Measurements from ENCODE around the gene DAND5.

Gene DAND5

GRCh38 chr19:12982648-12983047, 13.3 kb downstream of the DAND5 start:
- Histone ChIP-seq H3K9me3 (ENCODE audit: insufficient read depth, low read depth, low read length) (no peaks in the 10 kb centered on the region), H3K4me3 (ENCODE audit: low read length, poor library complexity, severe bottlenecking) (no peak overlapping the region), H2AFZ (ENCODE audit: low read length) (no peak overlapping the region), H3K79me2 (ENCODE audit: insufficient read depth, low read length) (no peaks in the 10 kb centered on the region), H3K4me1 (ENCODE audit: insufficient read depth, low read length, poor library complexity, severe bottlenecking) (no peaks in the 10 kb centered on the region), H3K4me2 (ENCODE audit: low read depth, low read length, poor library complexity, severe bottlenecking) (no peak overlapping the region), H3K9me2 (replicated peaks; ENCODE audit: low read depth, low read length) (no peaks in the 10 kb centered on the region), H4K20me1 (ENCODE audit: insufficient read depth, low read length, poor library complexity, severe bottlenecking) (no peaks in the 10 kb centered on the region), H3F3A (ENCODE audit: low read depth) (no peaks in the 10 kb centered on the region), H3K27me3 (ENCODE audit: insufficient read depth, low read length, poor library complexity, severe bottlenecking) (no peaks in the 10 kb centered on the region), H3K36me3 (ENCODE audit: insufficient read depth, low read length) (no peaks in the 10 kb centered on the region), H3K9ac (ENCODE audit: low read depth, low read length, poor library complexity, severe bottlenecking) (no peak overlapping the region)
- TF ChIP-seq CTCF (conservative IDR thresholded peaks at IDR 0.05; ENCODE audit: low read length) (no peak), EZH2phosphoT487 (IDR thresholded peaks at IDR 0.05; ENCODE audit: borderline replicate concordance) (no peak)

GRCh38 chr19:12983091-12983490, 13.7 kb downstream of the DAND5 start:
- Histone ChIP-seq H3K9me3 (ENCODE audit: insufficient read depth, low read depth, low read length) (no peaks in the 10 kb centered on the region), H3K36me3 (ENCODE audit: insufficient read depth, low read length) (no peaks in the 10 kb centered on the region), H3K27me3 (ENCODE audit: insufficient read depth, low read length, poor library complexity, severe bottlenecking) (no peaks in the 10 kb centered on the region), H3K4me3 (ENCODE audit: low read length, poor library complexity, severe bottlenecking) (peak overlapping the region; percentile 69), H3K4me1 (ENCODE audit: insufficient read depth, low read length, poor library complexity, severe bottlenecking) (no peaks in the 10 kb centered on the region), H4K20me1 (ENCODE audit: insufficient read depth, low read length, poor library complexity, severe bottlenecking) (no peaks in the 10 kb centered on the region), H3K9ac (ENCODE audit: low read depth, low read length, poor library complexity, severe bottlenecking) (no peak overlapping the region), H3K4me2 (ENCODE audit: low read depth, low read length, poor library complexity, severe bottlenecking) (peak overlapping the region; percentile 71), H3K79me2 (ENCODE audit: insufficient read depth, low read length) (no peaks in the 10 kb centered on the region), H2AFZ (ENCODE audit: low read length) (peak overlapping the region; percentile 81; the same call in 1 of the 2 replicates), H3K9me2 (replicated peaks; ENCODE audit: low read depth, low read length) (no peaks in the 10 kb centered on the region), H3F3A (ENCODE audit: low read depth) (no peaks in the 10 kb centered on the region)
- no peak for TF ChIP-seq EZH2phosphoT487 (IDR thresholded peaks at IDR 0.05; ENCODE audit: borderline replicate concordance)
- no peak for TF ChIP-seq CTCF (conservative IDR thresholded peaks at IDR 0.05; ENCODE audit: low read length)

- Histone ChIP-seq H4K20me1 (ENCODE audit: insufficient read depth, low read length, poor library complexity, severe bottlenecking) (no peaks in the 10 kb centered on the region), H3K27me3 (ENCODE audit: insufficient read depth, low read length, poor library complexity, severe bottlenecking) (no peaks in the 10 kb centered on the region), H3K4me1 (ENCODE audit: insufficient read depth, low read length, poor library complexity, severe bottlenecking) (no peaks in the 10 kb centered on the region), H3K36me3 (ENCODE audit: insufficient read depth, low read length) (no peaks in the 10 kb centered on the region), H3K9me3 (ENCODE audit: insufficient read depth, low read depth, low read length) (no peaks in the 10 kb centered on the region), H3K9me2 (replicated peaks; ENCODE audit: low read depth, low read length) (no peaks in the 10 kb centered on the region), H3F3A (ENCODE audit: low read depth) (no peaks in the 10 kb centered on the region), H3K79me2 (ENCODE audit: insufficient read depth, low read length) (no peaks in the 10 kb centered on the region), H3K4me2 (ENCODE audit: low read depth, low read length, poor library complexity, severe bottlenecking) (peak overlapping the region; percentile 71), H3K4me3 (ENCODE audit: low read length, poor library complexity, severe bottlenecking) (peak overlapping the region; percentile 69), H2AFZ (ENCODE audit: low read length) (peak overlapping the region; percentile 81; the same call in 1 of the 2 replicates), H3K9ac (ENCODE audit: low read depth, low read length, poor library complexity, severe bottlenecking) (no peak overlapping the region)
- TF ChIP-seq EZH2phosphoT487 (IDR thresholded peaks at IDR 0.05; ENCODE audit: borderline replicate concordance) (no peak), CTCF (conservative IDR thresholded peaks at IDR 0.05; ENCODE audit: low read length) (peak; percentile 75)
These were observed 14.3 kb downstream of the DAND5 start for GRCh38 chr19:12983542-12984142.
